NCI-H526 (cell line): Measurements from ENCODE around the gene NDST1.
"Not testable (repeated sequence)": the region's sequence is repeated elsewhere in the genome, so short reads cannot be mapped to it uniquely, and the experiment has no call there.

Experiments
- DNase-seq, 2 experiments: peaks; one replicate each; lab custom pipeline; 2025; lab: John Stamatoyannopoulos, UW

NDST1 gene

GRCh38 chr5:150507474-150508276 lies at the start of gene NDST1:
TSS of gene NDST1 (plus strand) at chr5:150508131. CDS start at chr5:150521255, 13,124 bp downstream.
- DNase-seq = no peak

GRCh38 chr5:150458802-150459557 lies 49.0 kb upstream of the NDST1 start:
- peak; percentile 12 to 80 for DNase-seq

GRCh38 chr5:150460781-150461180 lies 47.1 kb upstream of the NDST1 start:
- DNase-seq = no peak

- no peak for DNase-seq
These were observed 46.7 kb upstream of the NDST1 start for GRCh38 chr5:150461231-150461630.

- DNase-seq = no peak
These were observed 43.3 kb upstream of the NDST1 start for GRCh38 chr5:150464554-150465012.

- DNase-seq = no peak
These were observed 42.0 kb upstream of the NDST1 start for GRCh38 chr5:150465927-150466326.

GRCh38 chr5:150468206-150468605 lies 39.7 kb upstream of the NDST1 start:
- DNase-seq = no peak

GRCh38 chr5:150469718-150470469 lies 38.0 kb upstream of the NDST1 start:
- DNase-seq = no peak

- no peak for DNase-seq
These were observed 34.1 kb upstream of the NDST1 start for GRCh38 chr5:150473673-150474358.

GRCh38 chr5:150476568-150476967 lies 31.4 kb upstream of the NDST1 start:
- DNase-seq = not testable (repeated sequence)

- no peak for DNase-seq
These were observed 28.5 kb upstream of the NDST1 start for GRCh38 chr5:150479416-150479815.

GRCh38 chr5:150481708-150481965 lies 26.3 kb upstream of the NDST1 start:
- no peak for DNase-seq

GRCh38 chr5:150481972-150482406 lies 25.9 kb upstream of the NDST1 start:
- DNase-seq = no peak

GRCh38 chr5:150484964-150485692 lies 22.8 kb upstream of the NDST1 start:
- no peak for DNase-seq

GRCh38 chr5:150485693-150486401 lies 22.1 kb upstream of the NDST1 start:
- peak; percentile 11 to 68 for DNase-seq

GRCh38 chr5:150486402-150487198 lies 21.3 kb upstream of the NDST1 start:
- peak; percentile 73 to 89 for DNase-seq

GRCh38 chr5:150487199-150488061 lies 20.5 kb upstream of the NDST1 start:
- peak in 1 of 2 experiments; percentile 14 for DNase-seq

GRCh38 chr5:150488519-150489359 lies 19.2 kb upstream of the NDST1 start:
- no peak for DNase-seq
